Esophagus muscularis mucosa (tissue), 4 donors: ENCODE measurements around the gene ZNRF4. TPM values are rescaled to one million over a fixed set of nuclear protein-coding genes. Genes with fewer than 3 reads are reported as not detected.
"Not testable (repeated sequence)": the region's sequence is repeated elsewhere in the genome, so short reads cannot be mapped to it uniquely, and the experiment has no call there.

ENCODE experiments used
- DNase-seq: peaks from one replicate; pipeline ENCODE4 v3.0.0-alpha.2; 2017; ENCODE audit errors: extremely low spot score
- H3K27ac ChIP-seq, 4 donors: fragments of 200-600 bp; sonication (generic); replicated peaks in 1 of 4; 1 replicate in 3 of 4; 2 replicates in 1 of 4; pipeline ENCODE4 v1.5.1; 2016 to 2019; ENCODE audit warnings: mild to moderate bottlenecking in 1 of 4
- H3K27me3 ChIP-seq, 4 donors: fragments of 200-600 bp; sonication (generic); one replicate each; pipeline versions ENCODE4 v1.5.1 to v1.6.0; 2016 to 2019
- H3K36me3 ChIP-seq, 4 donors: fragments of 200-600 bp; sonication (generic); one replicate each; pipeline ENCODE4 v1.5.1; 2016 to 2019
- H3K4me1 ChIP-seq, 4 donors: fragments of 200-600 bp; sonication (generic); one replicate each; pipeline ENCODE4 v1.5.1; 2016 to 2019
- H3K4me3 ChIP-seq, 4 donors: fragments of 200-600 bp; sonication (generic); 1 replicate in 2 of 4; 2 replicates in 2 of 4; pipeline ENCODE4 v1.5.1; 2016 to 2019; ENCODE audit warnings: mild to moderate bottlenecking in 4 of 4, moderate library complexity in 1 of 4
- H3K9me3 ChIP-seq, 4 donors: fragments of 200-600 bp; sonication (generic); 1 replicate in 3 of 4; 2 replicates in 1 of 4; pipeline ENCODE4 v1.5.1; 2016 to 2019
- CTCF ChIP-seq, 3 experiments: fragments of 200-600 bp in 2 of 3; fragments of 450-650 bp in 1 of 3; sonication (generic) in 2 of 3; IDR thresholded peaks; one replicate each; pipeline ENCODE4 v1.5.1; 2017 to 2019; ENCODE audit warnings: antibody characterized with exemption in 3 of 3, mild to moderate bottlenecking in 2 of 3, moderate library complexity in 1 of 3
- EP300 ChIP-seq: sonication (generic); formaldehyde crosslinking; IDR thresholded peaks from one replicate; pipeline ENCODE4 v1.6.1; 2017; ENCODE audit warnings: antibody characterized with exemption
- POLR2A ChIP-seq: fragments of 450-650 bp; IDR thresholded peaks from one replicate; pipeline ENCODE4 v1.6.1; 2017; ENCODE audit warnings: antibody characterized with exemption, moderate library complexity, mild to moderate bottlenecking, low read depth
- POLR2AphosphoS5 ChIP-seq, 2 donors: sonication (generic); formaldehyde crosslinking; IDR thresholded peaks; one replicate each; pipeline ENCODE4 v1.6.1; 2017; ENCODE audit warnings: antibody characterized with exemption in 2 of 2
- WGBS: methylation state at CpG from one replicate; pipeline ENCODE4 v1.1.5; 2018; 5-methylcytosine and 5-hydroxymethylcytosine counted together
- intact Hi-C: fragments of 100-400 bp; cut with DNase I; formaldehyde crosslinking; loops from one replicate; pipeline ENCODE4 v1.15.1; 2023
- total RNA-seq, 4 donors: library from RNA; depleted of rRNA; stranded (reverse); fragments of >200 nt; gene quantifications; one replicate each; pipeline versions ENCODE4 v1.1.0 to v1.2.1, GENCODE V29; 2016

The ZNRF4 gene
- total RNA-seq, 4 donors from 2014 or later, result not detected

- H3K9me3 ChIP-seq, result no peaks in the 10 kb centered on the region
- H3K27me3 ChIP-seq, result peaks cover 0 to 66% (median 13%) of the 10 kb centered on the region in 4 donors
- peaks cover 0 to 10% (median 3%) of the 10 kb centered on the region in 4 donors for H3K4me1 ChIP-seq
- WGBS, result 85% methylated on average over 7 of the region's 7 CpGs
- no peak overlapping the region for H3K27ac ChIP-seq
- H3K4me3 ChIP-seq, result no peak overlapping the region
- no peaks in the 10 kb centered on the region for H3K36me3 ChIP-seq
- TF ChIP-seq POLR2AphosphoS5 (IDR thresholded peaks at IDR 0.05), result no peak
- no peak for TF ChIP-seq POLR2A
- TF ChIP-seq CTCF (IDR thresholded peaks at IDR 0.05), result no peak
- no peak for TF ChIP-seq EP300
- no peak for DNase-seq
- intact Hi-C loops, result no loop called here
These were observed 19.6 kb upstream of the ZNRF4 start for GRCh38 chr19:5435642-5436017.

GRCh38 chr19:5436106-5436947, 18.9 kb upstream of the ZNRF4 start:
- no peak overlapping the region for H3K27ac ChIP-seq
- H3K4me1 ChIP-seq, result peaks cover 0 to 10% (median 3%) of the 10 kb centered on the region in 4 donors
- H3K9me3 ChIP-seq, result no peaks in the 10 kb centered on the region
- DNase-seq, result no peak
- TF ChIP-seq CTCF (IDR thresholded peaks at IDR 0.05) (no peak), EP300 (no peak), POLR2A (no peak), POLR2AphosphoS5 (IDR thresholded peaks at IDR 0.05) (no peak)
- no peaks in the 10 kb centered on the region for H3K36me3 ChIP-seq
- intact Hi-C loops, result no loop called here
- no peak overlapping the region for H3K4me3 ChIP-seq
- 4% methylated on average over 19 of the region's 41 CpGs for WGBS
- peaks cover 0 to 64% (median 13%) of the 10 kb centered on the region in 4 donors for H3K27me3 ChIP-seq

GRCh38 chr19:5436948-5437306, 18.3 kb upstream of the ZNRF4 start:
- Histone ChIP-seq H3K9me3 (no peaks in the 10 kb centered on the region), H3K27me3 (peaks cover 0 to 60% (median 13%) of the 10 kb centered on the region in 4 donors), H3K27ac (no peak overlapping the region), H3K4me3 (no peak overlapping the region), H3K36me3 (no peaks in the 10 kb centered on the region), H3K4me1 (peaks cover 0 to 10% (median 3%) of the 10 kb centered on the region in 4 donors)
- intact Hi-C loops, result no loop called here
- 6% methylated on average over 10 of the region's 15 CpGs for WGBS
- TF ChIP-seq POLR2A (no peak), CTCF (IDR thresholded peaks at IDR 0.05) (no peak), EP300 (no peak), POLR2AphosphoS5 (IDR thresholded peaks at IDR 0.05) (no peak)
- no peak for DNase-seq

GRCh38 chr19:5438756-5439155, 16.5 kb upstream of the ZNRF4 start:
- peaks cover 0 to 69% (median 13%) of the 10 kb centered on the region in 4 donors for H3K27me3 ChIP-seq
- H3K36me3 ChIP-seq, intact Hi-C loops, H3K9me3 ChIP-seq, H3K27ac ChIP-seq, DNase-seq, H3K4me3 ChIP-seq: not testable (repeated sequence)
- 84% methylated on average over 8 of the region's 8 CpGs for WGBS
- H3K4me1 ChIP-seq, result peaks cover 0 to 10% (median 3%) of the 10 kb centered on the region in 4 donors

GRCh38 chr19:5439452-5439851, 15.8 kb upstream of the ZNRF4 start:
- Histone ChIP-seq H3K9me3 (no peaks in the 10 kb centered on the region), H3K4me1 (peaks cover 0 to 10% (median 3%) of the 10 kb centered on the region in 4 donors), H3K36me3 (no peaks in the 10 kb centered on the region), H3K4me3 (no peak overlapping the region), H3K27ac (no peak overlapping the region), H3K27me3 (peaks cover 0 to 73% (median 13%) of the 10 kb centered on the region in 4 donors)
- DNase-seq, result no peak
- no peak for TF ChIP-seq POLR2A
- TF ChIP-seq POLR2AphosphoS5 (IDR thresholded peaks at IDR 0.05), result no peak
- no peak for TF ChIP-seq CTCF (IDR thresholded peaks at IDR 0.05)
- intact Hi-C loops, result no loop called here
